ENCODE measurements around the gene ISYNA1. TPM values are rescaled to one million over a fixed set of nuclear protein-coding genes. Genes with fewer than 3 reads are reported as not detected.

ISYNA1 gene
- total and polyA plus RNA-seq, 2 of the 13 experiments (the other 11 are each of a cell fraction or from before 2014, with no cell fraction given) = 29.6 to 48.5 TPM

DNA sequence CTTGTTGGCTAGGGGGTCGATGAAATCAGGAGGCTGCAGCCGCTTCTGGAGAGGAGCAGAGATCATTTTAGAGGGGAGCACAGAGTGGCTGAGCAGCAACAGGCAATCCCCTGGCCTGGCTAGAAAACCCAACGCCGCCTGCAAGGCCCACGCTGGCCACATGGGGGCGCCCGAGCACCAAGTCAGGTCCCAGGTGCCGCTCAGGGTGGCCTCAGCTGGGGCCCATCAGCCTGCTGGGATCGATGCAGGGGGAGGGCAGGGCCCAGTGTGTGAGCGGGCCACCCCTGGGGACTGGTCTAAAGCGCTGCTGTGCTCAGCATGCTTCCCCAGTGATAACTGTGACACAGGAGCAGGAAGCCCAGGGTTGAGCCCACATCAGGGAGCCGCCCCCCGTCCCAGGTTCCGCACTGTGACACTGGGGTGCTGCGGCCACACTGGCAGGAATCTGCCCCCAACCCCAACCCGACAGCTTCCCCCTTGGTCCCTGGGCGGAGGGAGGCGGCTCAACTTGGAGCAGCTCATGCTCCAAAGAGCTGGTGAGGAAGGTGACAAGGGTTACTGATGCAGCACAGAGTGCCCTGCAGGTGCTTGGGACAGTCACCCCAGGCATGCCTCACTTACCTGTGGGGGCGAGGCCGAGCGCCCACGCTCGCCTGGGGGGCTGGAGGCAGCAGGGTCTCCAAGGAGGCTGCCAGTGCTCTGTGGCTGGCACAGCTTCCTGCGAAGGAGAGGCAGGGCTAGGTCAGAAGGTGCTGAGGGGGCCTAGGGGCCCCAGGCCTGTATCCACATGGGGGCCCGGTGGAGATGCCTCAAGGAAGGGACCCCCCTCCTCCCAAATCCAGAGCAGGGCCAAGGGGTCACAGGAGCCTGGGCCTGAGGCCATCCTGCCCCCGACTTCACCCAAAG, 13.3 kb upstream of the ISYNA1 start (continued):
- TF ChIP-seq, protein P1, sequence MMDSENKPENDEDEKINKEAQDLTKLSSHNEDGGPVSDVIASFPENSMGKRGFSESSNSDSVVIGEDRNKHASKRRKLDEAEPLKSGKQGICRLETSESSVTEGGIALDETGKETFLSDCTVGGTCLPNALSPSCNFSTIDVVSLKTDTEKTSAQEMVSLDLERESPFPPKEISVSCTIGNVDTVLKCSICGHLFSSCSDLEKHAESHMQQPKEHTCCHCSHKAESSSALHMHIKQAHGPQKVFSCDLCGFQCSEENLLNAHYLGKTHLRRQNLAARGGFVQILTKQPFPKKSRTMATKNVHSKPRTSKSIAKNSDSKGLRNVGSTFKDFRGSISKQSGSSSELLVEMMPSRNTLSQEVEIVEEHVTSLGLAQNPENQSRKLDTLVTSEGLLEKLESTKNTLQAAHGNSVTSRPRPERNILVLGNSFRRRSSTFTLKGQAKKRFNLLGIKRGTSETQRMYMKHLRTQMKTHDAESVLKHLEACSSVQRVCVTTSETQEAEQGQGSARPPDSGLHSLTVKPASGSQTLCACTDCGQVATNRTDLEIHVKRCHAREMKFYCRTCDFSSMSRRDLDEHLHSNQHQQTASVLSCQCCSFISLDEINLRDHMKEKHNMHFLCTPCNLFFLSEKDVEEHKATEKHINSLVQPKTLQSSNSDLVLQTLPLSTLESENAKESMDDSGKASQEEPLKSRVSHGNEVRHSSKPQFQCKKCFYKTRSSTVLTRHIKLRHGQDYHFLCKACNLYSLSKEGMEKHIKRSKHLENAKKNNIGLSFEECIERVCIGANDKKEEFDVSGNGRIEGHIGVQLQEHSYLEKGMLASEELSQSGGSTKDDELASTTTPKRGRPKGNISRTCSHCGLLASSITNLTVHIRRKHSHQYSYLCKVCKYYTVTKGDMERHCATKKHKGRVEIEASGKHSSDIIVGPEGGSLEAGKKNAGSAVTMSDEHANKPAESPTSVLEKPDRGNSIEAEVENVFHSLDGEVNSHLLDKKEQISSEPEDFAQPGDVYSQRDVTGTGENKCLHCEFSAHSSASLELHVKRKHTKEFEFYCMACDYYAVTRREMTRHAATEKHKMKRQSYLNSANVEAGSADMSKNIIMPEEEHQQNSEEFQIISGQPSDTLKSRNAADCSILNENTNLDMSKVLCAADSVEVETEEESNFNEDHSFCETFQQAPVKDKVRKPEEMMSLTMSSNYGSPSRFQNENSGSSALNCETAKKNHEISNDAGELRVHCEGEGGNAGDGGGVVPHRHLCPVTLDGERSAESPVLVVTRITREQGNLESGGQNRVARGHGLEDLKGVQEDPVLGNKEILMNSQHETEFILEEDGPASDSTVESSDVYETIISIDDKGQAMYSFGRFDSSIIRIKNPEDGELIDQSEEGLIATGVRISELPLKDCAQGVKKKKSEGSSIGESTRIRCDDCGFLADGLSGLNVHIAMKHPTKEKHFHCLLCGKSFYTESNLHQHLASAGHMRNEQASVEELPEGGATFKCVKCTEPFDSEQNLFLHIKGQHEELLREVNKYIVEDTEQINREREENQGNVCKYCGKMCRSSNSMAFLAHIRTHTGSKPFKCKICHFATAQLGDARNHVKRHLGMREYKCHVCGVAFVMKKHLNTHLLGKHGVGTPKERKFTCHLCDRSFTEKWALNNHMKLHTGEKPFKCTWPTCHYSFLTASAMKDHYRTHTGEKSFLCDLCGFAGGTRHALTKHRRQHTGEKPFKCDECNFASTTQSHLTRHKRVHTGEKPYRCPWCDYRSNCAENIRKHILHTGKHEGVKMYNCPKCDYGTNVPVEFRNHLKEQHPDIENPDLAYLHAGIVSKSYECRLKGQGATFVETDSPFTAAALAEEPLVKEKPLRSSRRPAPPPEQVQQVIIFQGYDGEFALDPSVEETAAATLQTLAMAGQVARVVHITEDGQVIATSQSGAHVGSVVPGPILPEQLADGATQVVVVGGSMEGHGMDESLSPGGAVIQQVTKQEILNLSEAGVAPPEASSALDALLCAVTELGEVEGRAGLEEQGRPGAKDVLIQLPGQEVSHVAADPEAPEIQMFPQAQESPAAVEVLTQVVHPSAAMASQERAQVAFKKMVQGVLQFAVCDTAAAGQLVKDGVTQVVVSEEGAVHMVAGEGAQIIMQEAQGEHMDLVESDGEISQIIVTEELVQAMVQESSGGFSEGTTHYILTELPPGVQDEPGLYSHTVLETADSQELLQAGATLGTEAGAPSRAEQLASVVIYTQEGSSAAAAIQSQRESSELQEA (CRISPR knock-in tag; IDR thresholded peaks at IDR 0.05; ENCODE audit: not compliant biosample characterization) = peak; percentile 59
- TF ChIP-seq, protein P2, sequence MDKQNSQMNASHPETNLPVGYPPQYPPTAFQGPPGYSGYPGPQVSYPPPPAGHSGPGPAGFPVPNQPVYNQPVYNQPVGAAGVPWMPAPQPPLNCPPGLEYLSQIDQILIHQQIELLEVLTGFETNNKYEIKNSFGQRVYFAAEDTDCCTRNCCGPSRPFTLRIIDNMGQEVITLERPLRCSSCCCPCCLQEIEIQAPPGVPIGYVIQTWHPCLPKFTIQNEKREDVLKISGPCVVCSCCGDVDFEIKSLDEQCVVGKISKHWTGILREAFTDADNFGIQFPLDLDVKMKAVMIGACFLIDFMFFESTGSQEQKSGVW (CRISPR knock-in tag; IDR thresholded peaks at IDR 0.05; ENCODE audit: borderline replicate concordance) = no peak
- TF ChIP-seq XRCC5 (optimal IDR thresholded peaks at IDR 0.05; ENCODE audit: low read length) (peak; percentile 49), ZFYVE20 (CRISPR knock-in tag; IDR thresholded peaks at IDR 0.05; ENCODE audit: borderline replicate concordance, low read depth) (no peak), ELF3 (CRISPR knock-in tag; IDR thresholded peaks at IDR 0.05) (0 out of 2 replicates have a peak, but pooled peaks have one; percentile 32), MBNL3 (CRISPR knock-in tag; conservative IDR thresholded peaks at IDR 0.05) (no peak), RBM22 (optimal IDR thresholded peaks at IDR 0.05; ENCODE audit: low read length) (peak; percentile 11), ZFP36L2 (CRISPR knock-in tag; IDR thresholded peaks at IDR 0.05) (no peak)
- TF ChIP-seq, protein P3, sequence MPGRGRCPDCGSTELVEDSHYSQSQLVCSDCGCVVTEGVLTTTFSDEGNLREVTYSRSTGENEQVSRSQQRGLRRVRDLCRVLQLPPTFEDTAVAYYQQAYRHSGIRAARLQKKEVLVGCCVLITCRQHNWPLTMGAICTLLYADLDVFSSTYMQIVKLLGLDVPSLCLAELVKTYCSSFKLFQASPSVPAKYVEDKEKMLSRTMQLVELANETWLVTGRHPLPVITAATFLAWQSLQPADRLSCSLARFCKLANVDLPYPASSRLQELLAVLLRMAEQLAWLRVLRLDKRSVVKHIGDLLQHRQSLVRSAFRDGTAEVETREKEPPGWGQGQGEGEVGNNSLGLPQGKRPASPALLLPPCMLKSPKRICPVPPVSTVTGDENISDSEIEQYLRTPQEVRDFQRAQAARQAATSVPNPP (CRISPR knock-in tag; IDR thresholded peaks at IDR 0.05) = no peak
- TF ChIP-seq, protein P4, sequence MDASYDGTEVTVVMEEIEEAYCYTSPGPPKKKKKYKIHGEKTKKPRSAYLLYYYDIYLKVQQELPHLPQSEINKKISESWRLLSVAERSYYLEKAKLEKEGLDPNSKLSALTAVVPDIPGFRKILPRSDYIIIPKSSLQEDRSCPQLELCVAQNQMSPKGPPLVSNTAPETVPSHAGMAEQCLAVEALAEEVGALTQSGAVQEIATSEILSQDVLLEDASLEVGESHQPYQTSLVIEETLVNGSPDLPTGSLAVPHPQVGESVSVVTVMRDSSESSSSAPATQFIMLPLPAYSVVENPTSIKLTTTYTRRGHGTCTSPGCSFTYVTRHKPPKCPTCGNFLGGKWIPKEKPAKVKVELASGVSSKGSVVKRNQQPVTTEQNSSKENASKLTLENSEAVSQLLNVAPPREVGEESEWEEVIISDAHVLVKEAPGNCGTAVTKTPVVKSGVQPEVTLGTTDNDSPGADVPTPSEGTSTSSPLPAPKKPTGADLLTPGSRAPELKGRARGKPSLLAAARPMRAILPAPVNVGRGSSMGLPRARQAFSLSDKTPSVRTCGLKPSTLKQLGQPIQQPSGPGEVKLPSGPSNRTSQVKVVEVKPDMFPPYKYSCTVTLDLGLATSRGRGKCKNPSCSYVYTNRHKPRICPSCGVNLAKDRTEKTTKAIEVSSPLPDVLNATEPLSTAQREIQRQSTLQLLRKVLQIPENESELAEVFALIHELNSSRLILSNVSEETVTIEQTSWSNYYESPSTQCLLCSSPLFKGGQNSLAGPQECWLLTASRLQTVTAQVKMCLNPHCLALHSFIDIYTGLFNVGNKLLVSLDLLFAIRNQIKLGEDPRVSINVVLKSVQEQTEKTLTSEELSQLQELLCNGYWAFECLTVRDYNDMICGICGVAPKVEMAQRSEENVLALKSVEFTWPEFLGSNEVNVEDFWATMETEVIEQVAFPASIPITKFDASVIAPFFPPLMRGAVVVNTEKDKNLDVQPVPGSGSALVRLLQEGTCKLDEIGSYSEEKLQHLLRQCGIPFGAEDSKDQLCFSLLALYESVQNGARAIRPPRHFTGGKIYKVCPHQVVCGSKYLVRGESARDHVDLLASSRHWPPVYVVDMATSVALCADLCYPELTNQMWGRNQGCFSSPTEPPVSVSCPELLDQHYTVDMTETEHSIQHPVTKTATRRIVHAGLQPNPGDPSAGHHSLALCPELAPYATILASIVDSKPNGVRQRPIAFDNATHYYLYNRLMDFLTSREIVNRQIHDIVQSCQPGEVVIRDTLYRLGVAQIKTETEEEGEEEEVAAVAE (CRISPR knock-in tag; IDR thresholded peaks at IDR 0.05; ENCODE audit: borderline replicate concordance) = no peak
- TF ChIP-seq, protein P5, sequence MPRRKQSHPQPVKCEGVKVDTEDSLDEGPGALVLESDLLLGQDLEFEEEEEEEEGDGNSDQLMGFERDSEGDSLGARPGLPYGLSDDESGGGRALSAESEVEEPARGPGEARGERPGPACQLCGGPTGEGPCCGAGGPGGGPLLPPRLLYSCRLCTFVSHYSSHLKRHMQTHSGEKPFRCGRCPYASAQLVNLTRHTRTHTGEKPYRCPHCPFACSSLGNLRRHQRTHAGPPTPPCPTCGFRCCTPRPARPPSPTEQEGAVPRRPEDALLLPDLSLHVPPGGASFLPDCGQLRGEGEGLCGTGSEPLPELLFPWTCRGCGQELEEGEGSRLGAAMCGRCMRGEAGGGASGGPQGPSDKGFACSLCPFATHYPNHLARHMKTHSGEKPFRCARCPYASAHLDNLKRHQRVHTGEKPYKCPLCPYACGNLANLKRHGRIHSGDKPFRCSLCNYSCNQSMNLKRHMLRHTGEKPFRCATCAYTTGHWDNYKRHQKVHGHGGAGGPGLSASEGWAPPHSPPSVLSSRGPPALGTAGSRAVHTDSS (CRISPR knock-in tag; conservative IDR thresholded peaks at IDR 0.05) = no peak
